ENCODE data around the gene DOK5.

DOK5 gene

DNA sequence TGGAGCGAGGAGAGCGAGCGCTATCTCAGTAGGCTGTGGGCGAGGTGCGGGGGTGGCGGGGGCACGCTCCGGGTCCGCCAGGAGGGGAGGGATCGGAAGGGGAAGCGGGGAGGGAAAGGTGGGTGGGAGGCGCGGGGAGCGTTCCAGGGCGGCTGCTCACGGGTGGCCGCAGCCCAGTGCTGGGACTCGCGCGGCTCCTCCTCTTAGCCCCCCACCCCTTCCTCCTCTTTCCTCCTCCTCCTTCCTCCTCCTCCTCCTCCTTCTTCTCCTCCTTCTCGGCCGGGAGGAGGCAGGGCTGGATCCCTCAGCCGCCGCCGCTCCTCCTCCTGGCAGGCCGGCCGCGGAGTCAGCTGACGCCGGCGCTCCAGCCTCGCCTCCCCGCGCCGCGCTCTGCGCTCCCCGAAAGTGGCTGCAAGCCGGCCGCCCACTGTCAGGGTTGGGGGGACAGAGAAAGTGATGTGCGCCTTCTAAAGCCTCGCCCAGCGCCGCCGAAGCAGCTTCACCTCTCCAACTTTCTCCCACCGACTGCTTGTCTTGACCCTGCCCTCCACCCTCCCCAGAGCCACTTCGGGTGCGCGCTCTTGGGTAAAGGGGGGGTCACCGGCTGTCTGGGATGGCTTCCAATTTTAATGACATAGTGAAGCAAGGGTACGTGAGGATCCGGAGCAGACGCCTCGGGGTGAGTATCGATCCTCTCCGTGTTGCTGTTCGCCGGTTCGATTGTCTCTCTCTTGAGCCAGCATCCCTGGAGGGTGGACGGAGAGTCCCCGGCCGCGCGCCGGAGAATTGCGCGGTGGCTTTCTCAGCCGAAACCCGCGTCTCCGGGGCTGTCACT lies at the start of gene DOK5:
DOK5 (plus strand) TSS at position 260 of the 835 bp plus-strand sequence; CDS start at position 614, 354 bp downstream.
- TF ChIP-seq GATA2 (IDR thresholded peaks at IDR 0.05; ENCODE audit: low read depth, low read length) (no peak), GATA3 (IDR thresholded peaks at IDR 0.05; ENCODE audit: low read depth, low read length) (no peak)

DNA sequence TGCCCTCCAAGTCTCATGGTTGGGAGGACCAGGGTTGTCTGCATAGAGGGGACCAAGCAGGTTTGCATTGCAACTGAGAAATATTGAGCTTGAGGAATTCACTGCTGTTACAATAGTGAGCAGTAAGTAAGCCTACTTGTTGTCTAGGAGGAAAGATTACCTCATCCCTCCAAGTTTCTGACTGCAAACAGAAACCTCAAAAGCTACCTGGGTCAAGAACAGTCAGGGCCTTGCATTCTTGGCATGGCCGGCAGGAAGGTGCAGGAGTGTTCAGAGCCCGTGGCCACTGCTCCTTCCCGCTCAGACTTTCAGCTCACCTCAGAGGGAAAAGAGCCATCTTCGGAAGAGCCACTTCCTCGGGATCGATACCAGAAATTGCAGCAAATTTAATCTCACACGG lies 46.0 kb upstream of the DOK5 start:
- TF ChIP-seq GATA3 (IDR thresholded peaks at IDR 0.05; ENCODE audit: low read depth, low read length), result no peak
- TF ChIP-seq GATA2 (IDR thresholded peaks at IDR 0.05; ENCODE audit: low read depth, low read length), result no peak

DNA sequence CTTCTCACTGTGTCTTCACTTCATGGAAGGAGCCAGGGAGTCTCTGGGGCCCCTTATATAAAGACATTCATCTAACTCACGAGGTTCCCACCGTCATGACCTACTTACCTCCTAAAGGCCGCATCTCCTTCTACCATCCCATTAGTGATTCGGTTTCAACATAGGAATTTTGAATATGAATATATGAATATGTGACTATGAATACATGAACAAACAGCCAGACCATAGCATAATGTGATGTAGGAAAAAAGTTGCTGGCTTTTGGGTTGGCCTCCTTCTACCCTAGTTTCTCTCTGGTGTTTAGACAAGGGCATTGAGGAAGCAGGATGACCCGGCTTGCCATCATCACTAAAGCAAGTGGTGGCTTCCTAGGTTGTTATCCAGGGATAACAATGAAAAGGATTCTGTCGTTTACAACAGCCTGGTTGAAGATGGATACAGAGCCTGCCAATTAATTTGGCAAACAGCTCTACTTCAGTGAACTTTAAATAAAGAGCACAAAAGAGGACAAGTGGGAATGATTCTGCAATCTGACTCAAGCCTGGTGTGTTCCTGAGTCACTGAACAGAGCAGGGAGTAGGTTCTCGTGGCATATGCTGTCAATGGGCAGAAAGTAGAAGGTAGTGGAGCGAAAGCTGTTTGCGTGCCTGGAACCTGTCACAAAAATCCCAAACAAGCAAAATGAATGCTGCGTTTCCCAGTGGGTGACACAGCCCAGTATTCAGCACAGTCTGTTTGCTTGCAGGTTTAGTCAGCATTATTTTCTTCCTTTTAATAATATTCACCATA lies 44.0 kb upstream of the DOK5 start:
- TF ChIP-seq GATA3 (IDR thresholded peaks at IDR 0.05; ENCODE audit: low read depth, low read length) (no peak), GATA2 (IDR thresholded peaks at IDR 0.05; ENCODE audit: low read depth, low read length) (no peak)

DNA sequence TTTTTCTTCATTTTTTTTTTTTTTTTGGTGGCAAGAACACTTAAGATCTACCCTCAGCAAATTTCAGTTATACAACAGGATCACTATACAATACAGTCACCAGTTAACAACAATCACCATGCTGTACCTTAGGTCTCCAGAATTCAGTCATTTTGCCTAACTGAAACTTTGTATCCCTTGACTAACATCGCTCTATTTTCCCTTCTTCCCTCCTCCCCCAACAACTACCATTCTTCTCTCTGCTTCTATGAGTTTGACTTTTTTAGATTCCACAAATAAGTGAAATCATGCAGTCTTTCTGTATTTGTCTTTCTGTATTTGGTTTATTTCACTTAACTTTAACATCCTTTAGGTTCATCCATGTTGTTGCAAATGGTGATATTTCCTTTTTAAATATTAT lies 42.4 kb upstream of the DOK5 start:
- TF ChIP-seq GATA2 (IDR thresholded peaks at IDR 0.05; ENCODE audit: low read depth, low read length) (no peak), GATA3 (IDR thresholded peaks at IDR 0.05; ENCODE audit: low read depth, low read length) (no peak)

DNA sequence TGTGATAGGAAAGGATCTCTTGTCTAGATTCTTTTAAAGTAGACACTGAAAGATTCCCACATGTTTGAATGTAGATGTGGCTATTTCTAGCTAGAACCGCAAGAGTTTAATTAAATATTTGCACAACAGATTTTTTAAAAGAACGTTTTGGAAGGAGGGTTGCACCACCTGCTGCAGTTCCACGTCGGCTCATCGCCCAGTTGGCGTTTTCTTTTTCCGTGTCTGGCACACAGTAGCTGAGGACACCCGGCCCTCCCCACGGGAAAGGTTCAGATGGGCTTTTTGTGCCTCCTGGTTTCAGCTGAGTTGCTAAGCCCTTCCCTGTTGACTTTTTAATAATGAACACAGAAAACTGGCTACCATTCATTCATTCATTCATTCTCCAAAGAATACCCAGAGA lies 41.8 kb upstream of the DOK5 start:
- no peak for TF ChIP-seq GATA2 (IDR thresholded peaks at IDR 0.05; ENCODE audit: low read depth, low read length)
- TF ChIP-seq GATA3 (IDR thresholded peaks at IDR 0.05; ENCODE audit: low read depth, low read length), result no peak

DNA sequence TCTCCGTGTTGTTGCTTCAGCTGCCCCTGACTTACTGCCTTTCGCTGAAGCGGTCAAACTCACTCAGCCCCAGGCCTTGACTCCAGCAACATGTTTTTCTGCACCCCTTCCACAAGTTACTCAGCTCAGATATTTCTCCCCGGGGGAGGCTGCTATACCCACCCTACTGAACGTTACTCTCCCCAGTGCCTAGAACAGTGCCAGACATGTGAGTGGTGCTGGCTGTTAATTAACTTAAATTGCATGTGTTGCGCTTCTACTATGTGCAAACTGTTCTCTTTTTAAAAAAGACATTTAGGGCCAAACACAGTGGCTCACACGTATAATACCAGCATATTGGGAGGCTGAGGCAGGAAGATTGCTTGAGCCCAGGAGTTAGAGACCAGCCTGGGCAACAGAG lies 41.2 kb upstream of the DOK5 start:
- TF ChIP-seq GATA3 (IDR thresholded peaks at IDR 0.05; ENCODE audit: low read depth, low read length) (no peak), GATA2 (IDR thresholded peaks at IDR 0.05; ENCODE audit: low read depth, low read length) (no peak)

DNA sequence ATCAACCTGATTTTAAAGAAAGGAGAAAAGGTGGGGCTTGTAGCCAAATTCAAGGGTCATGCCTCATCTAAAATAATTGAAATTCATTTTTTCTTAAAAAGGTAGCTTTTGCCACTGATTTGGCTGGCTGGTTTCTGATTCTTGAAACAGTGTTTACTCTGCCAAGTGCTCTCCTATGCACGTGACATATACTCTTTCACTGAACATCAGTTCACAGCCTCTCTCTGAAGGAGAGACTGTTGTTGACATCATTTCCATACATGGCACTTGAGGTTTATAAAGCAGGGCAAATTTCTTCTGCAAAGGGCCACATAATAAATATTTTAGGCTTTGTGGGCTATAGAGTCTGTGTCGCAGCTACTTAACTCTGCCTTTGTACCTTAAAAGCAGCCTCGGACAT lies 40.4 kb upstream of the DOK5 start:
- TF ChIP-seq GATA3 (IDR thresholded peaks at IDR 0.05; ENCODE audit: low read depth, low read length) (no peak), GATA2 (IDR thresholded peaks at IDR 0.05; ENCODE audit: low read depth, low read length) (no peak)

DNA sequence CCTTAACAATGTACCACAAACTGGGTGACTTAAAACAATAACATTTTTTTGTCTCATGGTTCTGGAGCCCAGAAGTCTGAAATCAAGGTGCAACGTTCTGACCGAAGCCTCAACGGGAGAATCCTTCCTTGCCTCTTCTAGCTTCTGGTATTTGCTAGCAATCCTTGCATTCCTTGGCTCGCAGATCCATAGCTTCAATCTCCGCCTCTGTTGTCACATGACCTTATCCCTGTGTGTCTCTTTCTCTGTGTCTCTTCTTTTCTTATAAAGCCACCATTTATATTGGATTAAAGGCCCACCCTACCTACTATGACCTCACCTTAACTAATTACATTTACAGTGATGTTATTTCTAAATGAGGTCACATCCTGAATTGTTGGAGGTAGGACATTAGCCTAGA lies 37.2 kb upstream of the DOK5 start:
- TF ChIP-seq GATA2 (IDR thresholded peaks at IDR 0.05; ENCODE audit: low read depth, low read length) (no peak), GATA3 (IDR thresholded peaks at IDR 0.05; ENCODE audit: low read depth, low read length) (no peak)

DNA sequence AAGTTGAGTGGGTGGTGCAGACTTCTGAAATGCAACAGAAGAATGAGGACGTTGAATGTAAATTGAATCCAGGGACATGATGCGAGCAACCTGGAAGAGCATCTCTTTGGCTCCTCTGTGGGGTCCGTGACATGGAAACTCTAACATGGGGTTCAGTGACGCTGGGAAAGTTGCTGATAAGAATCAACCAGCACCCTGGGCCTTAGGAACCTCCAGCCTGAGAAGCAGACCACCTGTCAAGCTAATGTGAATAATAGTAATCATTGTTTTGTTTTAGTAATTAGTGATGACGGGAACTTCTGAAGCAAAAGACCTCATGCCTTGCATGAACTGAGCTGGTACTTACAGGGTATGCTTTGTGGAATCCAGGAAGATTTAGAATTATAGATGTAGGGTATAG lies 25.2 kb upstream of the DOK5 start:
- no peak for TF ChIP-seq GATA3 (IDR thresholded peaks at IDR 0.05; ENCODE audit: low read depth, low read length)
- no peak for TF ChIP-seq GATA2 (IDR thresholded peaks at IDR 0.05; ENCODE audit: low read depth, low read length)

DNA sequence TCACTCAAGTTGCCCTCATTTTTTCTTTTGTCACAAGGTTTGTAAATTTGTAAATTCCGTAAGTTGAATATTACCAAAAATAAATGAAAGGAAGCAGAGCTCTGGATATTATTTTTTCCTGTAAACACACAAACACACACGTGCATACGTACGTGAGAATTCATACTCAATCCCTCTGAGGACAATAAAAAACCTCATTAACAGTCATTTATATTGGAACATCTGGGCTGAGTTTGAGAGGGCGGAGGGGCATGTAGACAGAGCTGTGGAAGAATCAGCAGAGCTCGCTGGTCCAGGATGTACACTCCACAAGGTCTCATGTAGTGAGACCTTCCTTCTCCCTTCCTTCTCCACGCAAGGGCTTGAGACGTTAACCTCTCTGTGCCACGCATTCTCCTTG lies 24.2 kb upstream of the DOK5 start:
- TF ChIP-seq GATA3 (IDR thresholded peaks at IDR 0.05; ENCODE audit: low read depth, low read length) (no peak), GATA2 (IDR thresholded peaks at IDR 0.05; ENCODE audit: low read depth, low read length) (no peak)

DNA sequence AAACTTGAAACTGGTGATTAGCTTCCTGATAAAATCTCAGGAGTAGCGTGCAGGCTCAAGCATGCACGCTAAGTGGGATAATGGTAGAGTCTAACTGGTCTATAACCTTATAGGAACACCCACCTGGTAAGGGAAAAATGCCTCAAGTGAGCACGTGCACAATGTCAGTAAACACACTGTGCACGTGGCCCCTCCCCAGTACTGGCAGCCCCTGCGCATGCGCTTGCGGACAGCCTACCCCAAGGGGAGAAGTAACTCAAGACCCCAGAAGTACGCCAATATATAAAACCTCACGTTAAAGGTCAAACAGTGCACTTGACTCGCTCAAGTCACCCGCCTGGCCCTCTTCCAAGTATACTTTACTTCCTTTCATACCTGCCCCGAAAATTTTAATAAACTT lies 23.1 kb upstream of the DOK5 start:
- TF ChIP-seq GATA2 (IDR thresholded peaks at IDR 0.05; ENCODE audit: low read depth, low read length) (no peak), GATA3 (IDR thresholded peaks at IDR 0.05; ENCODE audit: low read depth, low read length) (no peak)

DNA sequence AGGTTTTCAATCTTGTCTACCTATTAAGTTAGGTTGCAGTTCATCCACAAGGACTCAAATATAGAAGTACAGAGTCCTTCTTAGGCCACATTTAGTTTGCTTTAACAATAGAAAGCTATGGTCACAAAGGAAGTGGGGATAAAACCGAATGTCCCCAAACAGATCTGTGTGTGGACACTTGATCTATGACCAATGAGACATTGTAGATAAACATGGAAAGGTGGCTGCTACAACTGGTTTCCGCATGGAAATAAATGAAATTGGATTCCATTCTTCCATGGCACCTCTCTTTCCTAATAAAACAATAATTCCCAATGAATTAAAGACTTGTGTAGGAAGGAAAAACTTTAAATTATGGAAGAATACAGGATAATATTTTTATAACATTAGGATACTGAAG lies 20.4 kb upstream of the DOK5 start:
- TF ChIP-seq GATA3 (IDR thresholded peaks at IDR 0.05; ENCODE audit: low read depth, low read length) (no peak), GATA2 (IDR thresholded peaks at IDR 0.05; ENCODE audit: low read depth, low read length) (no peak)

DNA sequence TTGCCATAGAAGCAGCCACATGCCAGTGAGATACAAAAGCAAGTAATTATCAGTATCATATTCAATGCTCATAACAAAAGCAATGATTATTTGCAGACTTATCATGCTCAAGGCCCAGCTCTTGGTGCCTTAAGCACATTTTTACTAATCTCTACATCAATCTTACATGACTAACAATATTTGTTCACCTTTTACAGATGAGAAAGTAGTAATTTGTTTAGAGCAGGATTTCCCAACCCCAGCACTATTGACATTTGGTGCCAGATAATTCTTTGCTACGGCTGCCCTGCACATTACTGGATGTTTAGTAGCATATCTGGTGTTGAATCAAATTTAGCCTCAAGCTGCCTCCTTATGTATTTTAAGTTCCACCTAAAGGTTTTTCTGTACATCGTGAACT lies 19.0 kb upstream of the DOK5 start:
- TF ChIP-seq GATA3 (IDR thresholded peaks at IDR 0.05; ENCODE audit: low read depth, low read length), result no peak
- TF ChIP-seq GATA2 (IDR thresholded peaks at IDR 0.05; ENCODE audit: low read depth, low read length), result no peak

DNA sequence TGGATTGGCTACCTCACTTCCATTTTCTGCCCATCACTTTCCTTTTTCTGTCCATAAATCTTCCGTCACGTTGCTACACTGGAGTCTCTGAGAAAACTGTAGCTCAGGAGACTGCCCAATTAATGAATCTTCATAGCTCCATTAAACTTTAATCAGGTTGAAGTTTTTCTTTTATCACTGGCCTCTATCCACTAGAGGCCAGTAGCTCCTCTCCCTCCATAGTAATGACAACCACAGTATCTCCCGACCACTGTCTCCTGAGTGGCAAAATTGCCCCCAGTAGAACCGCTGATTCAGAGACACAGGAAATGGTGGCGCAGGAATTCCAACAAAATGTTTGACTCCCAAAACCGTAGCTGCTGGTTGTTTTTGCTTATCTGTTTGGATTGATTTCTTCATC lies 18.4 kb upstream of the DOK5 start:
- TF ChIP-seq GATA3 (IDR thresholded peaks at IDR 0.05; ENCODE audit: low read depth, low read length) (no peak), GATA2 (IDR thresholded peaks at IDR 0.05; ENCODE audit: low read depth, low read length) (no peak)

DNA sequence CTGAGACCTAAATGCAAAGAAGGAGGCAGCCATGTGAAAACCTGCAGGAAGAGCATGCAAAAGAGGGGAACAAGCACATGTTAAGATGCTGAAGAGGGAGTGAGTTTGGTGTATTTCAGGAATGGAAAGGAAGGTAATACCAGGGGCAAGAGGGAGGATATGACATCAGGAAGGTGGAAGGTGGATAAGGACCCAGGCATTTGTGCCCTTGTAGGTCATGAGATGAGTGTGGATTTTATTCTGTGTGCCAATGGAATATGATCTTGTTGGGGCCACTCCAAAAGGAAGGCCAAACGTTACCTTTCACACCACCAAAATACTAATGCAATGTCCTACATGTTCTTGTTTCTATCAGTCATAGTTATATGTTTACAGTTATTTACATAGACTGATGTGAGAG lies 17.2 kb upstream of the DOK5 start:
- TF ChIP-seq GATA2 (IDR thresholded peaks at IDR 0.05; ENCODE audit: low read depth, low read length) (no peak), GATA3 (IDR thresholded peaks at IDR 0.05; ENCODE audit: low read depth, low read length) (no peak)

Measured in SH-SY5Y (cell line).